Measurements from ENCODE around the gene TTBK1.

Gene TTBK1

GRCh38 chr6:43242908-43243663 is at the start of gene TTBK1:
Gene TTBK1 (plus strand): TSS chr6:43243481. CDS start chr6:43246661, 3,180 bp downstream.
- no peak for DNase-seq (ENCODE audit: low read depth in 2 of 2)

GRCh38 chr6:43193929-43194328 is 49.4 kb upstream of the TTBK1 start:
- no peak for DNase-seq (ENCODE audit: low read depth in 2 of 2)

GRCh38 chr6:43196337-43196736 is 46.9 kb upstream of the TTBK1 start:
- DNase-seq (ENCODE audit: low read depth in 2 of 2): no peak

GRCh38 chr6:43199912-43200311 is 43.4 kb upstream of the TTBK1 start:
- no peak for DNase-seq (ENCODE audit: low read depth in 2 of 2)

GRCh38 chr6:43200541-43200940 is 42.7 kb upstream of the TTBK1 start:
- DNase-seq (ENCODE audit: low read depth in 2 of 2): no peak

- DNase-seq (ENCODE audit: low read depth in 2 of 2): no peak
Observed at GRCh38 chr6:43202451-43202850, 40.8 kb upstream of the TTBK1 start.

- no peak for DNase-seq (ENCODE audit: low read depth in 2 of 2)
Observed at GRCh38 chr6:43203029-43203717, 40.1 kb upstream of the TTBK1 start.

- DNase-seq (ENCODE audit: low read depth in 2 of 2): no peak
Observed at GRCh38 chr6:43203718-43204095, 39.6 kb upstream of the TTBK1 start.

- DNase-seq (ENCODE audit: low read depth in 2 of 2): no peak
Observed at GRCh38 chr6:43204271-43205105, 38.8 kb upstream of the TTBK1 start.

GRCh38 chr6:43205849-43206248 is 37.4 kb upstream of the TTBK1 start:
- no peak for DNase-seq (ENCODE audit: low read depth in 2 of 2)

GRCh38 chr6:43207286-43207685 is 36.0 kb upstream of the TTBK1 start:
- DNase-seq (ENCODE audit: low read depth in 2 of 2): no peak

GRCh38 chr6:43211955-43212354 is 31.3 kb upstream of the TTBK1 start:
- DNase-seq (ENCODE audit: low read depth in 2 of 2): no peak

- DNase-seq (ENCODE audit: low read depth in 2 of 2): no peak
Observed at GRCh38 chr6:43213431-43213830, 29.9 kb upstream of the TTBK1 start.

- no peak for DNase-seq (ENCODE audit: low read depth in 2 of 2)
Observed at GRCh38 chr6:43215066-43215465, 28.2 kb upstream of the TTBK1 start.

GRCh38 chr6:43216200-43216599 is 27.1 kb upstream of the TTBK1 start:
- no peak for DNase-seq (ENCODE audit: low read depth in 2 of 2)

- DNase-seq (ENCODE audit: low read depth in 2 of 2): no peak
Observed at GRCh38 chr6:43217351-43217750, 25.9 kb upstream of the TTBK1 start.

GRCh38 chr6:43219119-43219518 is 24.2 kb upstream of the TTBK1 start:
- no peak for DNase-seq (ENCODE audit: low read depth in 2 of 2)

- DNase-seq (ENCODE audit: low read depth in 2 of 2): no peak
Observed at GRCh38 chr6:43219814-43220213, 23.5 kb upstream of the TTBK1 start.

GRCh38 chr6:43220439-43220951 is 22.8 kb upstream of the TTBK1 start:
- DNase-seq (ENCODE audit: low read depth in 2 of 2): no peak

- DNase-seq (ENCODE audit: low read depth in 2 of 2): no peak
Observed at GRCh38 chr6:43221046-43221972, 22.0 kb upstream of the TTBK1 start.

- DNase-seq (ENCODE audit: low read depth in 2 of 2): no peak
Observed at GRCh38 chr6:43222418-43223059, 20.7 kb upstream of the TTBK1 start.

All from stimulated activated CD8-positive, alpha-beta memory T cell treated with anti-CD3 and anti-CD28 coated beads, Interleukin-2, amount 100 ng/mL, for 1 hour (primary cell).